Measurements from ENCODE around the gene MUTYH.

DNA sequence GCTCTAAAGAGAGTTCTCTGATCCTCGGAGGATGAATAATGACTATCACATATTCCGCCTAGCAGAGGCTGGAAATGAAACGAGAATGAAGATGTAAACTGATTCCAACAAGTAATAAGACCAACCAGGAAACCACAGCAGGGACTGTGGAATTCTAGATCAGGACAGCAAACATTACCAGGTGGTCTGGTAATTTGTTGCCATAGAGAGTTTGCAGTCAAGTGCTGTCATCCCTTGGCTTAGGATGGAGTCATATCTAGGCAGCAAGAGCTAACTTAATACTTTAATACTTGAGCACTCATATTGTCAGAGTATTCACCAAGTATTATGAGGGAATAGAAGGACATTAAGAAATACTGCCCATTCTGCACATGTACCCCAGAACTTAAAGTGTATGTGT, 45.1 kb upstream of the MUTYH start:
- TF ChIP-seq, protein P1, sequence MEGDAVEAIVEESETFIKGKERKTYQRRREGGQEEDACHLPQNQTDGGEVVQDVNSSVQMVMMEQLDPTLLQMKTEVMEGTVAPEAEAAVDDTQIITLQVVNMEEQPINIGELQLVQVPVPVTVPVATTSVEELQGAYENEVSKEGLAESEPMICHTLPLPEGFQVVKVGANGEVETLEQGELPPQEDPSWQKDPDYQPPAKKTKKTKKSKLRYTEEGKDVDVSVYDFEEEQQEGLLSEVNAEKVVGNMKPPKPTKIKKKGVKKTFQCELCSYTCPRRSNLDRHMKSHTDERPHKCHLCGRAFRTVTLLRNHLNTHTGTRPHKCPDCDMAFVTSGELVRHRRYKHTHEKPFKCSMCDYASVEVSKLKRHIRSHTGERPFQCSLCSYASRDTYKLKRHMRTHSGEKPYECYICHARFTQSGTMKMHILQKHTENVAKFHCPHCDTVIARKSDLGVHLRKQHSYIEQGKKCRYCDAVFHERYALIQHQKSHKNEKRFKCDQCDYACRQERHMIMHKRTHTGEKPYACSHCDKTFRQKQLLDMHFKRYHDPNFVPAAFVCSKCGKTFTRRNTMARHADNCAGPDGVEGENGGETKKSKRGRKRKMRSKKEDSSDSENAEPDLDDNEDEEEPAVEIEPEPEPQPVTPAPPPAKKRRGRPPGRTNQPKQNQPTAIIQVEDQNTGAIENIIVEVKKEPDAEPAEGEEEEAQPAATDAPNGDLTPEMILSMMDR (conservative IDR thresholded peaks at IDR 0.05): no peak
- TF ChIP-seq EZH2 (IDR thresholded peaks at IDR 0.05; ENCODE audit: low read depth): no peak

All from PC-9 (cell line).